ENCODE measurements around the gene PPEF1. TPM values are rescaled to one million over a fixed set of nuclear protein-coding genes. Genes with fewer than 3 reads are reported as not detected.

The PPEF1 gene, protein sequence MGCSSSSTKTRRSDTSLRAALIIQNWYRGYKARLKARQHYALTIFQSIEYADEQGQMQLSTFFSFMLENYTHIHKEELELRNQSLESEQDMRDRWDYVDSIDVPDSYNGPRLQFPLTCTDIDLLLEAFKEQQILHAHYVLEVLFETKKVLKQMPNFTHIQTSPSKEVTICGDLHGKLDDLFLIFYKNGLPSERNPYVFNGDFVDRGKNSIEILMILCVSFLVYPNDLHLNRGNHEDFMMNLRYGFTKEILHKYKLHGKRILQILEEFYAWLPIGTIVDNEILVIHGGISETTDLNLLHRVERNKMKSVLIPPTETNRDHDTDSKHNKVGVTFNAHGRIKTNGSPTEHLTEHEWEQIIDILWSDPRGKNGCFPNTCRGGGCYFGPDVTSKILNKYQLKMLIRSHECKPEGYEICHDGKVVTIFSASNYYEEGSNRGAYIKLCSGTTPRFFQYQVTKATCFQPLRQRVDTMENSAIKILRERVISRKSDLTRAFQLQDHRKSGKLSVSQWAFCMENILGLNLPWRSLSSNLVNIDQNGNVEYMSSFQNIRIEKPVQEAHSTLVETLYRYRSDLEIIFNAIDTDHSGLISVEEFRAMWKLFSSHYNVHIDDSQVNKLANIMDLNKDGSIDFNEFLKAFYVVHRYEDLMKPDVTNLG
- total RNA-seq (2014; rRNA removed; shearing (Covaris generic)) (not detected in 2 replicates), total RNA-seq (2022) (not detected in 2 replicates), Bru-seq, nascent RNA (percentile 2 among the genes with signal in this experiment), BruChase-seq, experiment 1, labeled RNA remaining after a 6-hour chase (percentile 5 among the genes with signal in this experiment), BruChase-seq, experiment 2, labeled RNA remaining after a 2-hour chase (percentile 5 among the genes with signal in this experiment)
- long read RNA-seq: 0 reads

DNA sequence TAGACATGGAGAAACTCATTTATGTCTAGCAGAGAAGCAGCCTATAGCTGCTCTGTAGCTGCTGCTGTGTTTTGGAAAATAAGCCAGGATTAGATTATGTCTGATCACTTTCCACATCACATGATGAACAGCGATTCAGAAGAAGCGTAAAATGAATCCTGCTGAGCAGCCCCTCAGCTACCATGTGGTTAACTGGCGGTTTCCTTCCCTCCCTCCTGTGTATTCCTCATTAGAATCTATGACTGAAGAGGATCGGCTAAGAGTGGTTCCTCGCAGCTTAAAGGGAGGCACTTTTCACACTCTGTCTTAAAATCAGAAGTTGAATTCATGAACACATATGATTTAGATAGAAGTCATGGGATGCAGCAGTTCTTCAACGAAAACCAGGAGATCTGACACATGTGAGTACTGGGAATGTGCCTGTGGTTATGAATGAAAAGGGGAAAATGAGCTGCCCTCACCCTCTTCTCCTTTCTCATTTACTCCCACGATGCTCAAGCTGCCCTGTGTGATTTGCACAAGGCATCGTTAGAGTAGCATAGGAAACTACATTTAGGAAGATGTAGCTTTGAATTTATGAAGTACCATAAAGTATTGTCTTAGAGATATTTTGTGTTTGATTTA is at the start of gene PPEF1:
Gene PPEF1, plus strand, starts transcription at position 220 of the 624 bp plus-strand sequence. Its CDS starts 136 bp downstream, at position 356.
- Histone ChIP-seq H4K20me1 (ENCODE audit: insufficient read depth, low read length) (no peaks in the 10 kb centered on the region), H3K4me2 (ENCODE audit: low read length) (no peak within 1 kb of the TSS), H3K4me3 (ENCODE audit: low read depth, low read length, poor library complexity, severe bottlenecking) (no peak within 1 kb of the TSS), H3K36me3 (ENCODE audit: insufficient read depth, low read length) (no peaks in the 10 kb centered on the region), H3K4me1 (ENCODE audit: insufficient read depth, low read length, poor library complexity, severe bottlenecking) (no peaks in the 10 kb centered on the region), H2AFZ (ENCODE audit: low read length) (no peak within 1 kb of the TSS), H3K79me2 (ENCODE audit: insufficient read depth, low read depth, low read length) (no peaks in the 10 kb centered on the region), H3K9me2 (ENCODE audit: insufficient read depth, low read length) (no peaks in the 10 kb centered on the region), H3K27ac (ENCODE audit: low read depth, low read length, poor library complexity, severe bottlenecking) (no peak within 1 kb of the TSS), H3K9me3 (ENCODE audit: low read length) (no peaks in the 10 kb centered on the region)
- BruUV-seq (replicated peaks): no TSS peak
- POLR2A ChIA-PET: no interaction called here
- TF ChIP-seq, protein P1, sequence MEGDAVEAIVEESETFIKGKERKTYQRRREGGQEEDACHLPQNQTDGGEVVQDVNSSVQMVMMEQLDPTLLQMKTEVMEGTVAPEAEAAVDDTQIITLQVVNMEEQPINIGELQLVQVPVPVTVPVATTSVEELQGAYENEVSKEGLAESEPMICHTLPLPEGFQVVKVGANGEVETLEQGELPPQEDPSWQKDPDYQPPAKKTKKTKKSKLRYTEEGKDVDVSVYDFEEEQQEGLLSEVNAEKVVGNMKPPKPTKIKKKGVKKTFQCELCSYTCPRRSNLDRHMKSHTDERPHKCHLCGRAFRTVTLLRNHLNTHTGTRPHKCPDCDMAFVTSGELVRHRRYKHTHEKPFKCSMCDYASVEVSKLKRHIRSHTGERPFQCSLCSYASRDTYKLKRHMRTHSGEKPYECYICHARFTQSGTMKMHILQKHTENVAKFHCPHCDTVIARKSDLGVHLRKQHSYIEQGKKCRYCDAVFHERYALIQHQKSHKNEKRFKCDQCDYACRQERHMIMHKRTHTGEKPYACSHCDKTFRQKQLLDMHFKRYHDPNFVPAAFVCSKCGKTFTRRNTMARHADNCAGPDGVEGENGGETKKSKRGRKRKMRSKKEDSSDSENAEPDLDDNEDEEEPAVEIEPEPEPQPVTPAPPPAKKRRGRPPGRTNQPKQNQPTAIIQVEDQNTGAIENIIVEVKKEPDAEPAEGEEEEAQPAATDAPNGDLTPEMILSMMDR (conservative IDR thresholded peaks at IDR 0.05; ENCODE audit: low read length): no peak
- no peak for TF ChIP-seq EZH2phosphoT487 (IDR thresholded peaks at IDR 0.05; ENCODE audit: borderline replicate concordance, low read depth, low read length)
- CTCF ChIA-PET (ENCODE audit: unreplicated experiment): interaction anchor here (0.5 kb wide), 1 partner anchor 56 kb away, joined by 35 read pairs; no protein-coding TSS in a partner anchor
- DNase-seq (ENCODE audit: low spot score): no peak
- intact Hi-C loops (cut with micrococcal nuclease; ENCODE audit: unreplicated experiment): no loop called here

DNA sequence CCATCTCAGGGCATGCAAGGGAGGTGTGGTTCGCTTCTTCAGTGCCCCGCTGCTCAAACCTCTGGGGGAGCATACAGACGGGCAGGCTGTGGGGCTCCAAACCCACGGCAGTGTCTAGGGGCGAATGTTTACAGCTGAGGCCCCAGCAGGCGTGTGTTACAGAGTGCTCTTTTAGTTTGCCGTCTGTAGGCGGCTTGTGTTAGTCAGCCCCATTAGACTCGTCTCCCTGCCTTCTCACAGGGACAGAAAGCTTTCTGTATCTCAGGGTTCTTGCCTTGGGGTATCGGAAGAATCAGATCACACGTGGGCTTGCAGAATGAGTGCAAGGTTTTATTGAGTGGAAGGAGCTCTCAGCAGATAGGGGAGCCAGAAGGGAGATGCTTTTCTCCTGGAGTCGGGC is 46.2 kb upstream of the PPEF1 start:
- no TSS peak for BruUV-seq (replicated peaks)
- no peak overlapping the region for H2AFZ ChIP-seq (ENCODE audit: low read length)
- no peaks in the 10 kb centered on the region for H3K9me3 ChIP-seq (ENCODE audit: low read length)
- ChIA-PET POLR2A (no interaction called here), CTCF (ENCODE audit: unreplicated experiment) (no interaction called here)
- DNase-seq (ENCODE audit: low spot score): no peak
- no peaks in the 10 kb centered on the region for H3K36me3 ChIP-seq (ENCODE audit: insufficient read depth, low read length)
- no peaks in the 10 kb centered on the region for H3K79me2 ChIP-seq (ENCODE audit: insufficient read depth, low read depth, low read length)
- TF ChIP-seq, protein P1 (conservative IDR thresholded peaks at IDR 0.05; ENCODE audit: low read length): no peak
- no peak for TF ChIP-seq EZH2phosphoT487 (IDR thresholded peaks at IDR 0.05; ENCODE audit: borderline replicate concordance, low read depth, low read length)
- H4K20me1 ChIP-seq (ENCODE audit: insufficient read depth, low read length): no peaks in the 10 kb centered on the region
- no peaks in the 10 kb centered on the region for H3K9me2 ChIP-seq (ENCODE audit: insufficient read depth, low read length)
- H3K27ac ChIP-seq (ENCODE audit: low read depth, low read length, poor library complexity, severe bottlenecking): no peak overlapping the region
- no peaks in the 10 kb centered on the region for H3K4me1 ChIP-seq (ENCODE audit: insufficient read depth, low read length, poor library complexity, severe bottlenecking)
- no peak overlapping the region for H3K4me2 ChIP-seq (ENCODE audit: low read length)
- intact Hi-C loops (cut with micrococcal nuclease; ENCODE audit: unreplicated experiment): no loop called here
- H3K4me3 ChIP-seq (ENCODE audit: low read depth, low read length, poor library complexity, severe bottlenecking): no peak overlapping the region
